Prostate gland (tissue), 2 donors: ENCODE measurements around the gene DNAJB8. TPM values are rescaled to one million over a fixed set of nuclear protein-coding genes. Genes with fewer than 3 reads are reported as not detected.

ENCODE experiments used
- DNase-seq: peaks from one replicate; pipeline ENCODE4 v3.0.0-alpha.2; 2019; ENCODE audit warnings: low spot score
- H3K27ac ChIP-seq, 2 donors: fragments of 200-600 bp; sonication (generic); 2 replicates each; pipeline ENCODE4 v1.5.1; 2017 to 2019
- H3K27me3 ChIP-seq: fragments of 200-600 bp; sonication (generic); replicated peaks from 2 replicates; pipeline ENCODE4 v1.5.1; 2019; ENCODE audit not compliant: insufficient read depth
- H3K36me3 ChIP-seq, 2 donors: fragments of 200-600 bp; sonication (generic); 1 replicate in 1 of 2; 2 replicates in 1 of 2; pipeline versions ENCODE4 v1.5.1 to v1.8.1; 2017 to 2019
- H3K4me1 ChIP-seq: fragments of 200-600 bp; sonication (generic); replicated peaks from 2 replicates; pipeline ENCODE4 v1.5.1; 2019
- H3K4me3 ChIP-seq, 2 donors: fragments of 200-600 bp; sonication (generic); 2 replicates each; pipeline ENCODE4 v1.5.1; 2017 to 2019
- H3K9me3 ChIP-seq: fragments of 200-600 bp; sonication (generic); 2 replicates; pipeline ENCODE4 v1.5.1; 2017
- POLR2A ChIP-seq: fragments of 450-650 bp; IDR thresholded peaks from one replicate; pipeline ENCODE4 v1.6.1; 2016; ENCODE audit warnings: antibody characterized with exemption, mild to moderate bottlenecking
- POLR2AphosphoS5 ChIP-seq: sonication (generic); formaldehyde crosslinking; IDR thresholded peaks from one replicate; pipeline ENCODE4 v1.6.1; 2017; ENCODE audit warnings: antibody characterized with exemption
- WGBS: methylation state at CpG from one replicate; pipeline ENCODE4 v1.1.5; 2018; 5-methylcytosine and 5-hydroxymethylcytosine counted together
- intact Hi-C: fragments of 100-400 bp; cut with DNase I; formaldehyde crosslinking; loops from one replicate; pipeline ENCODE4 v1.14.2; 2022
- total RNA-seq, 2 donors: library from RNA; depleted of rRNA; stranded (reverse); fragments of >200 nt; gene quantifications; one replicate each; pipeline ENCODE4 v1.1.0, GENCODE V29; 2016
- TF ChIP-seq, protein P1 (sequence below), 4 experiments: fragments of 200-600 bp in 2 of 4; fragments of 450-650 bp in 2 of 4; sonication (generic) in 2 of 4; IDR thresholded peaks; 1 replicate in 3 of 4; 2 replicates in 1 of 4; pipeline ENCODE4 v1.5.1; 2016 to 2019; ENCODE audit warnings: antibody characterized with exemption in 4 of 4, mild to moderate bottlenecking in 2 of 4, moderate library complexity in 2 of 4

Gene DNAJB8
- total RNA-seq, 2 donors from 2014 or later: 3.2 TPM; not detected in 1

DNA sequence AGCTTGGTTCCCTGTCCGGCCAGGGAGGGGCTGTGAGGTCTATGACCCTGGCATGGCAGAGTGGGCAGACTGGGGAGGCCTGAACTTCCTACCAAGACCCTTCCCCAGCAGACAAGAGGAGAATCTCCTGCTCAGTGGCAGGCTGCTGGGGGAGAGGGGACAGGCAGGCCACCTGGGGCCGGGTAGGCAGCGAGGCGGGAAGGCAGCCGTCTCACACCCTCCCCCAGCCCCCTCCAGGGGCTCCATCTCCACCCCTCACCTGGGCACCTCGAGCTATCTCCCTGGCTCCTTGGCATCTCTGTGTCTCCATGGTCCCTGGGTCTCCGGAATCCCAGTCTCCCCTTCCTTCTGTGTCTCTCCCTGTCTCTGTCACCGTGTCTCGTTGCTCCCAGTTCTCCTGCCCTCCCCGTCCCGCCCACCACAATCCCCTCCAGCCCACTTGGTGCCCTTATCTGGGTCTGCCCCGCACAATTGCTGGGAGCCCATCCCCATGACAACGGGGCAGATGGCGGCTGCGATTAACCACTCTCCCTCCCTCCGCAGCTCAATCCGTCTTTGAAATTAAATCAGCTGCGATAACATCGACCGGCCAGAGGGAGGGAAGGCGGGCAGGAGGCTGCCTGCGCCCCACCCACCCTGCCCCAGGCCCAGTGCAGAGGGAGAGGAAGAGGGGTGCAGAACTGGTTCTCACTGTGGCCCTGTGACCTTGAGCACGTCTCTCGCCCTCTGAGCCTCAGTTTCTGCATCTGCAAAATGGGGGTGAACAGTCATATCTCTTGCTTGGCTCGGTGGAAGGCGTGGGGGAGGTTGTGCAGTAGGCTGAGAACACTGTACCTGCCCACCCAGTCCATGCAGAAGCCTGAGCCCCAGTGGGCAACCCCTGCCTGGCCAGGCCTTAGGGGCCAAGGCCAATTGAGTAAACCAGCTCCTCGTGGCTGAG lies 9.6 kb downstream of the DNAJB8 start:
- no peaks in the 10 kb centered on the region for H3K36me3 ChIP-seq

DNA sequence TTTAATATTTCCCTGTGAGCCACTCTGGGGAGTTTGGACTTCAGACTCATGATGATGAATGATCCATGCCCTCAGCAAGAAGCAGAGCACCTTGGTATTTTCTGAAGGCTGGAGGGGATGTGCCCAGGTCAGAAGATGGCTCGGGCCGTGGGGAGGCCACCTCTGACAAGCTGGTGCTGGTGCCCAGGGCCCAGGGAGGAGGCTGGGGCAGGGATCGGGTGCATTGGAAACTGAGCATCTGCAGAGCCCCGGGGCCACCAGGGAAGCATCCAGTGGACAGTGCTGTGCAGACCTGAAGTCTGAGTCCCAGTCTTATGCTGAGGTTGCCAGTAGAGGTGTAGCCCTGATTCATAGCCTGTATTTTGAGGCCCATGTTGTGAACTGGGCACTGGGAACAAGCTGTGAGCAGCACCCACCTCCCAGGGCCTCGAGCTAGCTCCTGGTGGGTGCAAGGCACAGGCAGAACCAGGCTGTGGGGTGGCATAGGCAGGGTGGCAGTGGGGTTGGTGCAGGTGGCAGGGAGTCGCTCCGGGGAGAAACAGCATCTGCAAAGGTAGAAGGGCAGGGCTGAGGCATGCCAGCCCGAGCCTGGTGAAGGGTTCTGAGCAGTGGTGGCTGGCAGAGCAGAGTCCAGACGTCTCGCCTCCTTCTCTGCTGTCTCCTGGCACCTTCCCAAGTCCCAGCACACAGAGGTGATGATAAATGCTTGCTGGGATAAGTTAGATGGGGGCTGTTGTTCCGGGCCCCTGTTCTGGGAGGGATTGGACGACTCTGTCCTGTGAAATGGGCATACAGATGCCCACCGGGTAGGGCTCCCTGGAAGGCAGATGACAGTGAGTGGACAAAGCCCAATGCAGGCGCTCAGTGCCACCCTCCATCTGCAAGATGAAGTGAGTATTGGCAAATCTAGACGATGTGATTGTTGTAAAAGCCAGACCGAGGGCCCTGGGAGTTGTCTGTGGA lies 10.6 kb downstream of the DNAJB8 start:
- H3K27ac ChIP-seq: no peak overlapping the region
- intact Hi-C loops: no loop called here
- H3K4me3 ChIP-seq: no peak overlapping the region
- H3K9me3 ChIP-seq: no peaks in the 10 kb centered on the region
- no peaks in the 10 kb centered on the region for H3K36me3 ChIP-seq
- no peaks in the 10 kb centered on the region for H3K4me1 ChIP-seq
- TF ChIP-seq POLR2A (no peak), POLR2AphosphoS5 (no peak)
- TF ChIP-seq, protein P1, sequence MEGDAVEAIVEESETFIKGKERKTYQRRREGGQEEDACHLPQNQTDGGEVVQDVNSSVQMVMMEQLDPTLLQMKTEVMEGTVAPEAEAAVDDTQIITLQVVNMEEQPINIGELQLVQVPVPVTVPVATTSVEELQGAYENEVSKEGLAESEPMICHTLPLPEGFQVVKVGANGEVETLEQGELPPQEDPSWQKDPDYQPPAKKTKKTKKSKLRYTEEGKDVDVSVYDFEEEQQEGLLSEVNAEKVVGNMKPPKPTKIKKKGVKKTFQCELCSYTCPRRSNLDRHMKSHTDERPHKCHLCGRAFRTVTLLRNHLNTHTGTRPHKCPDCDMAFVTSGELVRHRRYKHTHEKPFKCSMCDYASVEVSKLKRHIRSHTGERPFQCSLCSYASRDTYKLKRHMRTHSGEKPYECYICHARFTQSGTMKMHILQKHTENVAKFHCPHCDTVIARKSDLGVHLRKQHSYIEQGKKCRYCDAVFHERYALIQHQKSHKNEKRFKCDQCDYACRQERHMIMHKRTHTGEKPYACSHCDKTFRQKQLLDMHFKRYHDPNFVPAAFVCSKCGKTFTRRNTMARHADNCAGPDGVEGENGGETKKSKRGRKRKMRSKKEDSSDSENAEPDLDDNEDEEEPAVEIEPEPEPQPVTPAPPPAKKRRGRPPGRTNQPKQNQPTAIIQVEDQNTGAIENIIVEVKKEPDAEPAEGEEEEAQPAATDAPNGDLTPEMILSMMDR (IDR thresholded peaks at IDR 0.05): no peak
- WGBS: 72% methylated on average over 16 of the region's 16 CpGs
- no peaks in the 10 kb centered on the region for H3K27me3 ChIP-seq
- no peak for DNase-seq

More for the DNA sequence above, 9.6 kb downstream of the DNAJB8 start:
- Histone ChIP-seq H3K4me1 (no peaks in the 10 kb centered on the region), H3K4me3 (no peak overlapping the region), H3K9me3 (no peaks in the 10 kb centered on the region), H3K27me3 (no peaks in the 10 kb centered on the region), H3K27ac (no peak overlapping the region)
- no peak for DNase-seq
- TF ChIP-seq, protein P1 (IDR thresholded peaks at IDR 0.05): no peak
- TF ChIP-seq POLR2AphosphoS5 (no peak), POLR2A (no peak)
- intact Hi-C loops: no loop called here
- 61% methylated on average over 27 of the region's 27 CpGs for WGBS

DNA sequence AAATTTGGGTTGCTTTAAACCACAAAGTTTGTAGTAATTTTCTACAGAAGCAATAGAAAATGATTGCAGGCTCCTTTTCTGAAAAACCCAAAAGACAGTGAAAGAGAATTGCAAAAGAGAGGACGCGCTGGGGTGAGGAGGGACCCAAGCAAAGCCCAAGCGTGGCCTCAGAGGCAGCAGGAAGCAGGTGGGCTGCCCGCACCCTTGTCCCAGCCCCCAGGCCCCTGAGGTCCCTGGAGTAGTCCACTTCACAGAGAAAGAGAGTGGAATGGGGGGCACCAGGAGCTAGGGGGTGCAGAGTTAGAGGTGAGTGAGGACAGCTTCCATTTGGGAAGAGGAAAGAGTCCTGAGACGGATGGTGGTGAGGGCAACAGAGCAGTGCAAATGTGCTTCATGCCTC lies 11.6 kb downstream of the DNAJB8 start:
- Histone ChIP-seq H3K9me3 (no peaks in the 10 kb centered on the region), H3K4me1 (no peaks in the 10 kb centered on the region), H3K27ac (no peak overlapping the region), H3K4me3 (no peak overlapping the region), H3K36me3 (no peaks in the 10 kb centered on the region), H3K27me3 (no peaks in the 10 kb centered on the region)
- no peak for DNase-seq
- no peak for TF ChIP-seq POLR2A
- no peak for TF ChIP-seq POLR2AphosphoS5
- TF ChIP-seq, protein P1 (IDR thresholded peaks at IDR 0.05): no peak
- WGBS: 75% methylated on average over 5 of the region's 5 CpGs
- intact Hi-C loops: no loop called here

GRCh38 chr3:128454310-128454618 lies 12.4 kb downstream of the DNAJB8 start:
- no peaks in the 10 kb centered on the region for H3K4me1 ChIP-seq
- no peak for DNase-seq
- H3K9me3 ChIP-seq: no peaks in the 10 kb centered on the region
- TF ChIP-seq POLR2A: no peak
- TF ChIP-seq, protein P1 (IDR thresholded peaks at IDR 0.05): no peak
- TF ChIP-seq POLR2AphosphoS5: no peak
- intact Hi-C loops: no loop called here
- no peak overlapping the region for H3K4me3 ChIP-seq
- 100% methylated on average over 2 of the region's 2 CpGs for WGBS
- no peaks in the 10 kb centered on the region for H3K36me3 ChIP-seq
- no peaks in the 10 kb centered on the region for H3K27me3 ChIP-seq
- H3K27ac ChIP-seq: no peak overlapping the region
